HG03460 (cell line): ENCODE measurements around the gene WARS2.
"Not testable (repeated sequence)": the region's sequence is repeated elsewhere in the genome, so short reads cannot be mapped to it uniquely, and the experiment has no call there.

Experiments used
- ATAC-seq: cut with Tn5 transposase; IDR thresholded peaks from one replicate; pipeline ENCODE4 v1.9.1; 2021; ENCODE audit not compliant: unreplicated experiment

WARS2 gene

DNA sequence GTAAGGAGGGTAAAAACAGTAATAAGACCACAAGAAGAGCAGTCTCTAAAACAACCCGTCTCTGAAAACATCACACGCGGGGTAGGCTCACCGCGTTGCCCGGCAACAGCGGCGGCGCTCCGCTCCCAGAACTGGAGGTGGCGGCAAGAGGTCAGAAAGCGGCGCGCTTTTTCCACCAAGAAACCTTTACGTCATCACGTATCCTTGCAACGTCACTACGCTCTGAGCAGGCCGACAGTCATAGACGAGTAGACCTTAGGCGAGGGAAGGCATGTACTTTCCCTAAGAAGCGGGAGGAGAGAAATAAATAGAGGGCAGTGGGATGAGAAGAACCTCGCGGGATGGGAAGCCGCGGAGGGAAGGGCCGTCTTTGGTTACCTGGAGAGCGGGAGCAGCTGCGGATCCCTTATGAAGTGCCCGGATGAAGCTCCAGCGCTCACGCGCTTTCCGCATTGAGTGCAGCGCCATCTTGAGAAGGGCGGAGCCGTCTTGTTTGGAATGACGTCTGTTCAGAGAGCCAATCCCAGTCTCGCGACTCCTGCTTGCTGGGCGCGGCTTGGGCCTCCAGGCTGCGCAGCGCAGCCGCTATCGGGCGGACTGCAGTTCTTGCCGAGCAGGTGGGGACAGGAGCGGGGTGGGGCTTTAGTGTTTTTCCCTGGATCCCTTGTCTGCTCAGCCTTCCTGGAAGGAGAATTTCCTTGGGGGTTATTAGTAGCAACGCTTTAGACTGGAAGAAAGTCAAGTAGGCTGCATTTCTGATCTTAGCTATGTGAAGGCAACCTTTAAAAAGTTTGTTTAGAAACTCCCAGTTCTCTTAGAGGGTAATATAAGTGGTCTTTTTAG is at the start of gene WARS2:
WARS2 (minus strand) TSS at position 477 of the 843 bp plus-strand sequence; CDS start at position 468, 9 bp downstream.
- peak; percentile 95 for ATAC-seq

DNA sequence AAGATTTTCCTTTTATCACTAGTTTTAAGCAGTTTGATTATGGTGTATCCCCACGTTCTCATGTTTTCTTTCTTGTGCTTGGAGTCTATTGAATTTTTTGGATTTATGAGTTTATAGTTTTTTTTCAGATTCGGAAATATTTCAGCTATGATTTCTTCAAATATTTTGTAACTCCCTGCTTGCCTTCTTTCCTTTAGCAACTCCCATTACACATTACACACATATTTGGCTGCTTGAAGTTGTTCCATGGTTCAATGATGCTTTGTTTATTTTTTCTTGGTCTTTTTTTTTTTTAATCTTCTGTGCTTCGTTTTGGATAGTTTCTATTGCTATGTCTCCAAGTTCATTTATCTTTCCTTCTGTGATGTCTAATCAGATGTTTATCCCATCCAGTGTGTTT is 48.5 kb upstream of the WARS2 start:
- ATAC-seq, result no peak

DNA sequence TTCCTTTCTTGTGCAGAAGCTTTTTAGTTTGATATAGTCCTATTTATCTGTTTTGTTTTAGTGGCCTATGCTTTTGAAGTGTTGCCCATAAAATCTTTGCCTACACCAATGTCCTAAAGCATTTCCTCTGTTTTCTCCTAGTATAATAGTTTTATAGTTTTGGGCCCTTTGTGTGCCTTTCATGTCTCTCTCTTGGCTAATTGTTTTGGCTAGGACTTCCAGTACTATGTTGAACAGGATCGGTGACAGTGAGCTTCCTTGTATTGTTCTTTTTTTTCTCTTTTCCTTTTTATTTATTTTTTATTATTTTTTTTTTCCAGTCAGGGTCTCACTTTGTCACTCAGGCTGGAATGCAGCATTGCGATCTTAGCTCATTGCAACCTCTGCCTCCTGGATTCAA is 47.0 kb upstream of the WARS2 start:
- ATAC-seq, result no peak

DNA sequence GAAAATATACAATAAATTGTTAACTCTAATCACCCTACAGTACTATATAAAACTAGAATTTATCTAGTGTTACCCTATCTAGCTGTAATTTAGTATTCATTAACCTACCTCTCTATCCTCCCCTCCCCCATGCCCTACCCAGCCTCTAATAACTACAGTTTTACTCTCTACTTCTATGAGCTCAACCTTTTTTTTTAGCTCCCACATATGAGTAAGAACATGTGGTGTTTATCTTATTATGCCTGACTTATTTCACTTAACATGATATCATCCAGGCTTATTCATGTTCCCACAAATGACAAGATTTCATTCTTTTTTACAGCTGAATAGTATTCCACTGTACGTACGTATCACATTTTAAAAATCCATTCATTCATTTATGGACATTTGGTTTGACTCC is 46.0 kb upstream of the WARS2 start:
- no peak for ATAC-seq

DNA sequence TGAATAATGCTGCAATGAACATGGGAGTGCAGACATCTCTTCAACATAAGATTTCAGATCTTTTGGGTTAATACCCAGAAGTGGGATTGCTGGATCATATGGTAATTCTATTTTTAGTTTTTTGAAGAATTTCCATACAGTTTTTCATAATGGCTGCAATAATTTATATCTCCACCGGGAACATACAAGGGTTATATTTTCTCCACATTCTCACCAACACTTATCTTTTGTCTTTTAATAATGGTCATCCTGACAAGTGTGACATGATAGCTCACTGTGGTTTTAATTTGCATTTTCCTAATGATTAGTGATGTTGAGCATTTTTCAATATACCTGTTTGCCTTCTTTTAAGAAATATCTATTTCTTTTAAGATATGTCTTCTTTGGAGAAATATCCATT is 44.5 kb upstream of the WARS2 start:
- ATAC-seq, result no peak

DNA sequence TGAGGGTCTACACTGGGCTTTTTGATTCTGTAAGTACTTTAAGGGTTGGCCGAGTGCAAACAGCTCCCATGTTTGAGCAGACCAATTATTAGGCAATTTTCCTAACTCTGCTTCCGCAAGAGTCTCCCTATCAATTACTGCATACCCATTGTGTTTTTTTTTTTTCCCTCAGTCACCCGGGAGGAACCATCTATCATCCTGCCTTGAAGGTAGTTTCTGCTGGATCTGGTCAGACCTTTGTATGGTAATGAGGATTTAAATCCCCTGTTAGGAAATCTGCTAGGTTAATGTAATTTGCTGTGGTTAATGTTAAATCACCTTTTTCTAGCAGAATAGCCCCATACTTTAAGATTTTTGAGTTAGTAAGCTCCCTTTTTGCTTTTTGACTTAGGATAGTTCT is 40.8 kb upstream of the WARS2 start:
- no peak for ATAC-seq

DNA sequence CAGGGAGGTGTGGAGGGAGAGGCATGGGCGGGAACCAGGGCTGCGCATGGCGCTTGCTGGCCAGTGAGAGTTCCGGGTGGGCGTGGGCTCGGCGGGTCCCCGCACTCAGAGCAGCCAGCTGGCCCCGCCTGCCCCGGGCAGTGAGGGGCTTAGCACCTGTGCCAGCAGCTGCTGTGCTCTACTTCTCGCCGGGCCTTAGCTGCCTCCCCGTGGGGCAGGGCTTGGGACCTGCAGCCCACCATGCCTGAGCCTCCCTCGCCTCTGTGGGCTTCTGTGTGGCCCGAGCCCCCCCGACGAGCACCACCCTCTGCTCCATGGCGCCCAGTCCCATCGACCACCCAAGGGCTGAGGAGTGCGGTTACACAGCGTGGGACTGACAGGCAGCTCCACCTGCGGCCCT is 38.6 kb upstream of the WARS2 start:
- ATAC-seq, result no peak

DNA sequence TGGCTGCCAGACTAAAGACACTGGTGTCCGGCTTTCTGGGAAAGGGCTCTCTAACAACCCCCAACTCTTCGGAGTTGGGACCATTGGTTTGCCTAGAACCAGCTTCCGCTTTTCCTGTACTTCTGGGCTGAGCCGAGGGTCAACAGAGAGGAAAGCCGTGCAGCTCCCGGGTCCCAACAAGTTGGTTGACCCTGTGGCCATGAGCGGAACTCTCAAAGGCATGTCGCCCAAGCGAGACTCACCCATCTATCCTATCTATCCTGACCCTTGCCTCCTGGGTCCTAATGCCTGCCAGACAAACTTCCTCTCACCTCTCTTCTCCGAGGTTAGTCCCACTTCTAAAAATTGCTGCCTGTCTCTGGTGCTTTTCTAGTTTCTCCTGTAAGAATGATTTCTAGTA is 32.5 kb upstream of the WARS2 start:
- ATAC-seq, result not testable (repeated sequence)

DNA sequence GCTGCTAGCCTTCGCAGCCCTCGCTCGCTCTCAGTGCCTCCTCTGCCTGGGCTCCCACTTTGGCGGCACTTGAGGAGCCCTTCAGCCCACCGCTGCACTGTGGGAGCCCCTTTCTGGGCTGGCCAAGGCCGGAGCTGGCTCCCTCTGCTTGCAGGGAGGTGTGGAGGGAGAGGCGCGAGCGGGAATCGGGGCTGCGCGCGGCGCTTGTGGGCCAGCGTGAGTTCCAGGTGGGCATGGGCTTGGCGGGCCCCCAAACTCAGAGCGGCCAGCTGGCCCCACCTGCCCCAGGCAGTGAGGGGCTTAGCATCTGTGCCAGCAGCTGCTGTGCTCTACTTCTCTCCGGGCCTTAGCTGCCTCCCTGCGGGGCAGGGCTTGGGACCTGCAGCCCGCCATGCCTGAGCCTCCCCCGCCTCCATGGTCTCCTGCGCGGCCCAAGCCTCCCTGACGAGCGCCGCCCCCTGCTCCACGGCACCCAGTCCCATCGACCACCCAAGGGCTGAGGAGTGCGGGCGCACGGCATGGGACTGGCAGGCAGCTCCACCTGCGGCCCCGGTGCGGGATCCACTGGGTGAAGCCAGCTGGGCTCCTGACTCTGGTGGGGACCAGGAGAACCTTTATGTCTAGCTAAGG is 31.0 kb upstream of the WARS2 start:
- ATAC-seq, result not testable (repeated sequence)

DNA sequence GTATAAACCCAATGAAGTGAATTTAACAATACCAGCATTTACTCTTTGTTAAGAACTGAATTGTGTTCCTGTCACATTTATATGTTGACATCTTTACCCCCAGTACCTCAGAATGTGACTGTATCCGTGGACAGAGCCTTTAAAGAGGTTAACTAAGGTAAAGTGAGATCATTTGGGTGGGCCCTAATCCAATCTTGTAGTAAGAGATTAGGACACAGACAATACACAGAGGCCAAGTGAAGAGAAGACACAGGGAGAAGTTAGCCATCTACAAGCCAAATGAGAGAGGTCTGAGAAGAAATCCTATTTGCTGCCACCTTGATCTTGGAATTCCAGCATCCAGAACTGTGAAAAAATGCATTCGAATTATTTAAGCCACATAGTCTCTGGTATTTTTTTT is 22.9 kb upstream of the WARS2 start:
- no peak for ATAC-seq

DNA sequence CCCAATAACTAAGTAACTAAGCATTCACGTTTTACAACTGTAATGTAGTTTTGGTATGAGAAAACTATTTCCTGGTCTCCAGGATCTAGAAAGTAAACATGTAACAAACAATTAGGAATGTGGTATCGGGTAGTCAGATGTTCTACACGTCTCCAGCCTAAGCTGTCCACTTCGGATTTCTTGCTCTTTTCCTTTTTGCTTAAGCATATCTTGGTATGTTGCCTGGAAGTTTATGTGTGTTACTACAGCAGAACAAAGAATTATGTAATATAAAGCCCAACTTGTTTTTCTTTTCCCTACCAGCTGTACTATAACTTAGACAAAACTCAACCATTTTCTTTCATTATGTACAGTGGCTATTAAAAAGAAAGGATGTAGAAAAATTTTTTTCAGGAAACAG is 20.4 kb upstream of the WARS2 start:
- ATAC-seq, result no peak

DNA sequence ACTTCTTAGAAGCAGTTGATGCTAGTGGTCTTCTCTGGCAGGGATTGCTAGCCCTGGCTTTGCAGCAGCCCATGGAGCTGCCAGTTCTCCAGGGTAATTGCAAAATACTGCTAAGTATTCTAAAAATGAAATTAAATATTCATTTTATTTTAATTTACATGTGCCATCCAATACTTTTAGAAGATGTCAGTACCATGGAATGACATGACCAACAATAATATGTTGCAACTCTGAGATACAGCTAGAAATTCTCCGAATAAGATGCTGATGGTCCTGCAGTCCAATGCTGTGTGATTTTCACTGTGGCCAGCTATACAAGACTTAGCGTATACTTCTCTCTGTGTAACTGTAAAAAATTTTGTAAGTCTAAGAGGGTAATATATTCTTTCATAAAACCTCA is 20.0 kb upstream of the WARS2 start:
- no peak for ATAC-seq

DNA sequence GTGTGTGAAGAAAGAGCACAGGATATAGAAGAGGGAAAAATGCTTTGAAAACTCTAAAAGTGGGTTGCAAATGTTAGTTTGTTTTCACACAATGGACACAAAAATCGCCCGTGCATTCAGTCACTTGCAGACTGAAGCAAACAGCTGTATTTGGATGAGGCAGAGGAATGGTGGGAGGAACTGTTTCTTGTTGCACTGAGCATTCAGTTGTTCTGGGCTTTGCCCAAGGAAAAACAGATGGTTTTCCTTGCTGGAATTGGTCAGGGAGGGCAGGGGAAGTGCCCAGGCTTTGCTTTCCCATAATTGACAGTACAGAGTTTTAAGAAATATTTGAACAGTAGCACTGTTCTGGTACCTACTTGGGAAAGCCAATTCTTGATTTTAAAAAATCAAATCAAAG is 19.5 kb upstream of the WARS2 start:
- ATAC-seq, result no peak

DNA sequence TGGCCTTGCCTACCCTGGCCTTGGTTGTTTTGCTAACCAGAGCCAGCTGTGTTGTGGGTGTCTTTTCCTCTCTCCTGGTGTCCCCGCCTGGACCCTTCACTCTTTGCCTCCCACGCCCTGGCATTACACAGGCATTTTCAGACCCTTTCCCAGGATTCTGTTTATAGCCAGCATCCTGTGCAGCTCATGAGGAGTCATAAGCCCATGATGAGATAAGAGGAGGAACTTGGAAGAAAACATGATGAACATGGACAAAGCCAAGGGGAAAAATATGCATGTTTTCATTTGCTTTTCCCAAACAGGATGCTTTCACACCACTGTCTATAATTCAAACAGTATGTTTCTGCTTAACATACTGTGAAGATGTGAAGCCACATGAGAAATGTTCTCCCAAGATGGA is 18.7 kb upstream of the WARS2 start:
- no peak for ATAC-seq

DNA sequence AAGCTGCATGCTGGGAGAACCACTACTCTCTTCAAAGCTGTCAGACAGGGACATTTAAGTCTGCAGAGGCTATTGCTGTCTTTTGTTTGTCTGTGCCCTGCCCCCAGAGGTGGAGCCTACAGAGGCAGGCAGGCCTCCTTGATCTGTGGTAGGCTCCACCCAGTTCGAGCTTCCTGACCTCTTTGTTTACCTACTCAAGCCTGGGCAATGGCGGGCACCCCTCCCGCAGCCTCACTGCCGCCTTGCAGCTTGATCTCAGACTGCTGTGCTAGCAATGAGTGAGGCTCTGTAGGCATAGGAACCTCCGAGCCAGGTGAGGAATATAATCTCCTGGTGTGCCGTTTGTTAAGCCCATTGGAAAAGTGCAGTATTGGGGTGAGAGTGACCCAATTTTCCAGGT is 16.3 kb upstream of the WARS2 start:
- not testable (repeated sequence) for ATAC-seq

DNA sequence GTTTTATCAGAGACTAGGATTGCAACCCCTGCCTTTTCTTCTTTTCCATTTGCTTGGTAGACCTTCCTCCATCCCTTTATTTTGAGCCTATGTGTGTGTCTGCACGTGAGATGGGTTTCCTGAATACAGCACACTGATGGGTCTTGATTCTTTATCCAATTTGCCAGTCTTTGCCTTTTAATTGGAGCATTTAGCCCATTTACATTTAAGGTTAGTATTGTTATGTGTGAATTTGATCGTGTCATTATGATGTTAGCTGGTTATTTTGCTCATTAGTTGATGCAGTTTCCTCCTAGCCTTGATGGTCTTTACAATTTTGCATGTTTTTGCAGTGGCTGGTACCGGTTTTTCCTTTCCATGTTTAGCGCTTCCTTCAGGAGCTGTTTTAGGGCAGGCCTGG is 14.6 kb upstream of the WARS2 start:
- not testable (repeated sequence) for ATAC-seq

DNA sequence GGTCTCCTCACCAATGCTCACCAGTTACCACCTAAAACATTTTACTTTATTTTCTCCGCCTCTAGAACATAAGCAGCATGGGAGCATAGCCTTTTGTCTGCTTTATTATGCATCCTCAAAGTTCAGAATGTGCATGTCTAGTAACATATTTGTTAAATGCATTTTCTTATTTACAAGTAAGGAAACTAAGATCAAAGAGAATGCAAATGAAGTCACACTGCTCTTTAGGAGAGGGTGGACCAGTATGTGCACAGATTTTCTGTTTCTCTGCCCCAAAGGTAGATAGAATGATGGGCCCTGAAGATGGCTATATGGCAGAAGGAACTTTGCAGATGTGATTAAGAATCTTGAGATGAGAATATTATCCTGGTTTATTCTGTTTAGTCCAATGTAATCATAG is 9.7 kb upstream of the WARS2 start:
- no peak for ATAC-seq

DNA sequence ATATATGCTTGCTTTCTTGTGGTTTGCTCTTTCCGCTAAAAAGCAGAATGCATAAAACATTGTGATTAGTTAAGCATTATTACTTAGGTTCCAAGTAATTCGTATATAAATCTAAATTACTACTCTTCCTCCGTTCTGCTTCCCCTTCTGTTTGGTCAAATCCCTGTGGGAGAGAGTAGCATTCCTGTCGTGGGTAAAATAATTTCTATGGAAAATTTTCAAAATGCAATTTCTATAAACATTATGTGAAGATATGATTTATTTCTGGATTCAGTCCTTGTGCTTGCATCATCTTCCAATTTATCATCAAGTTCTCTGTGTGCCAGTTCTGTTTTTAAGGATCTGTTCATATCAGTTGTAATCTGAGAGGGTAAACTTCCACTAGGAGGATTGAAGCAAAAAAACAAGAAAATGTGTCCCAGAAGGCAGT is 7.2 kb upstream of the WARS2 start:
- ATAC-seq, result no peak

DNA sequence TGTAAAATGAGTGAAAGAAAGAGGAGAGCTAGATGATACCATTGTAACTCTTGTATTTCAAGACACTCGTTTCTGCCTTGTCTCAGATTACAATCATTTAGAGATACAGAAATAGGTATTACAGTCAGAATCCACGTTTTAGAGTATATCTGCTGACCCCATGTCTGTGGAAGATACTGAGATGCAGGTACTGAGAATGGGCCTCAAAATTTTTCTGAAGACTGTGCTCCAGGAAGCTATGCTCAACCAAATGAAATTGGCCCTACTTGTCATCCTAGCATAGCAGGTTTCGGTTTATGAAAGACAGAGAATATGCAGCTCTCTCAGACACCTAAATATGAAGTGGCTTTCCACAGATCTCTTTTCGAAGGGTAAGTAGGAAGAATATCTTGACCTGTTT is 6.0 kb upstream of the WARS2 start:
- ATAC-seq, result no peak

DNA sequence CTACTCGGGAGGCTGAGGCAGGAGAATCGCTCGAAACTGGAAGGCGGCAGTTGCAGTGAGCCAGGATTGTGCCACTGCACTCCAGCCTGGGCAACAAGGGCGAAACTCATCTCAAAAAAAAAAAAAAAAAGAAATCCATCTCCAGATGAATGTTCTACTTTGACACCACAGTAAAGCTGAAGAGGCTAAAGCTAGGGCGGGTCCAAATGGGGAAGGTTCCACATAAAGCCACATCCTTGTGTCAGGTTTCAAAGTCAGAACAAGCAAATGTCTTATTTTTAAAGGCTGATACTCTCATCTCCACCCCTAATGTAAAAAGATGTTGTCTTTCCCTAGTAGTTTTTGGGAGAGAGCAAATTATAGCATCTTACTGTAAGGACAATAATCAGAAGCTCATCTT is 4.4 kb upstream of the WARS2 start:
- ATAC-seq, result no peak

DNA sequence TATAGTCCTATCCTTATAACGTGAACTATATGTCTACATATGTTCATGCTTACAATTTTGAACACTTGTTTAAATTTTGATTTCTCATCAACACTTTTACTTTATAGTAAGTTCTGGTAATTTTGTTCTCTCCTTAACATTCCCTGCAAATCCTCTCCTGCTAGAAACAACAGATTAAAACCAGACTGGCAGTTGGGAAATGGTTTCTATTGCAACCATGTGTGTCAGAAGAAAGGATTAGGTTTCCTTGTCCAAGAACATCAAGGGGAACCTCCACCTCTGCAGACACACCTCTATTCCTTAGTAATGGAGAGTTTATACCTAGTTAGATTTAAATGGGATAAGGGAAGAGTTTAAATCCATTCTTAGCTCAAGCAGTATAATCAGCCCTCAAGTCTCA is 3.3 kb upstream of the WARS2 start:
- ATAC-seq, result no peak

DNA sequence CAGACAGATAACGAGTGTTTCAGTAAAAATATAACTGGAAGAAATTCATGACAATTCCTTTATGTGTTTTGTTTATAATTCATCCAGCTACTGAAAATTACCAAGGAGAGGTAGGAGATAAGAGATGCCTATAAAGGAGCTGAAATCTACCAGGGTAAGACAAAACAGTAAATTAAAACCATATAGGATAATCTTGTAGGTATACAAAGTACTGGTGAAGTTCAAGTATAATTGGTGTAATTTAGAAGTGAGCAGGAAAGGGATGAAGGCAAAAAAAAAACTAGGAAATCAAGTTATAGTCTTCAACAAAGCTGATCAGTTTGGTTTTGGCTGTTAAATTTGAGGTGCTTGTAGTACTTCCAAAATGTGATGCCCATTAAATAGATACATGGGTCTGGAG is 1.2 kb upstream of the WARS2 start:
- ATAC-seq, result no peak

DNA sequence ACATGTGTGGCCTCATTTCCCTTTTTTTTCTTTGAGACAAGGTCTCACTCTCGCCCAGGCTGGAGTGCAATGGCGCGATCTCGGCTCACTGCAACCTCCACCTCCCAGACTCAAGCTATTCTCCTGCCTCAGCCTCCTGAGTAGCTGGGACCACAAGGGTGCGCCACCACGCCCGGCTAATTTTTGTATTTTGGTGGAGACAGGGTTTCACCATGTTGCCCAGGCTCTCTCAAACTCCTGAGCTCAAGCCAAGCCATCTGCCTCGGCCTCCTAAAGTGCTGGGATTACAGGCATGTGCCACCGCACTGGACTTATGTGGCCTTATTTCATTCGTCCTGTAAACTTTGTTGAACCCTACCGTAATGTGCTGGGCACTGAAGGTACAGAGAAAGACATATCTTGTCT is 569 bp upstream of the WARS2 start:
- no peak for ATAC-seq
